SK-N-MC (cell line): Measurements from ENCODE around the gene TMEM161A.
"Not testable (repeated sequence)": the region's sequence is repeated elsewhere in the genome, so short reads cannot be mapped to it uniquely, and the experiment has no call there.

Experiments used
- DNase-seq: peaks from one replicate; pipeline ENCODE4 v3.0.0-alpha.2; 2011; ENCODE audit warnings: low read depth, low spot score
- H3K27ac ChIP-seq: fragments of 200-600 bp; sonication (generic); 2 replicates; pipeline ENCODE4 v1.5.1; 2016; ENCODE audit warnings: mixed run types
- H3K36me3 ChIP-seq: fragments of 200-600 bp; sonication (generic); 2 replicates; pipeline ENCODE4 v1.6.1; 2017; ENCODE audit warnings: antibody characterized with exemption, low read length, mixed read lengths; ENCODE audit not compliant: insufficient read depth
- H3K4me3 ChIP-seq: fragments of 200-600 bp; sonication (generic); 2 replicates; pipeline ENCODE4 v1.5.1; 2016
- H3K9ac ChIP-seq: fragments of 200-600 bp; sonication (generic); 2 replicates; pipeline ENCODE4 v1.8.0; 2017; ENCODE audit warnings: mixed run types, mixed read lengths; ENCODE audit not compliant: insufficient read length
- H3K9me3 ChIP-seq: fragments of 200-600 bp; sonication (generic); 2 replicates; pipeline ENCODE4 v1.6.1; 2017; ENCODE audit warnings: low read depth, mild to moderate bottlenecking, antibody characterized with exemption, low read length, moderate library complexity, mixed read lengths
- EZH2 ChIP-seq: fragments of 200-600 bp; sonication (generic); IDR thresholded peaks from one replicate; pipeline ENCODE4 v1.6.1; 2017; ENCODE audit warnings: antibody characterized with exemption
- FOXP2 ChIP-seq: optimal IDR thresholded peaks from 2 replicates; pipeline ENCODE3; 2011; ENCODE audit warnings: mild to moderate bottlenecking, moderate library complexity; ENCODE audit not compliant: insufficient read depth; ENCODE audit errors: extremely low read length, control extremely low read depth
- POLR2AphosphoS5 ChIP-seq: IDR thresholded peaks from 2 replicates; pipeline ENCODE4 v1.6.1; 2012; ENCODE audit warnings: mild to moderate bottlenecking, low read depth, low read length, borderline replicate concordance

TMEM161A gene

GRCh38 chr19:19109601-19110000 is 28.7 kb downstream of the TMEM161A start:
- TF ChIP-seq POLR2AphosphoS5, result no peak
- no peak for TF ChIP-seq EZH2
- no peak for TF ChIP-seq FOXP2
- no peak overlapping the region for H3K4me3 ChIP-seq
- H3K9me3 ChIP-seq, result no peaks in the 10 kb centered on the region
- H3K27ac ChIP-seq, result no peak overlapping the region
- no peaks in the 10 kb centered on the region for H3K36me3 ChIP-seq
- DNase-seq, result no peak
- H3K9ac ChIP-seq, result no peak overlapping the region

- Histone ChIP-seq H3K9me3 (no peaks in the 10 kb centered on the region), H3K36me3 (no peaks in the 10 kb centered on the region), H3K4me3 (no peak overlapping the region), H3K9ac (no peak overlapping the region), H3K27ac (no peak overlapping the region)
- TF ChIP-seq EZH2 (no peak), FOXP2 (no peak), POLR2AphosphoS5 (no peak)
- no peak for DNase-seq
Measured at GRCh38 chr19:19107654-19108053, 30.6 kb downstream of the TMEM161A start.

GRCh38 chr19:19106938-19107337 is 31.3 kb downstream of the TMEM161A start:
- H3K9me3 ChIP-seq, H3K4me3 ChIP-seq, H3K27ac ChIP-seq, DNase-seq, H3K9ac ChIP-seq, H3K36me3 ChIP-seq: not testable (repeated sequence)

- no peaks in the 10 kb centered on the region for H3K36me3 ChIP-seq
- peak overlapping the region; percentile 88 for H3K4me3 ChIP-seq
- no peaks in the 10 kb centered on the region for H3K9me3 ChIP-seq
- peak overlapping the region; percentile 94 for H3K27ac ChIP-seq
- no peak for DNase-seq
- peak overlapping the region; percentile 64 for H3K9ac ChIP-seq
- TF ChIP-seq POLR2AphosphoS5 (no peak; the same call in 1 of the 2 replicates), FOXP2 (no peak), EZH2 (no peak)
Measured at GRCh38 chr19:19106056-19106551, 32.2 kb downstream of the TMEM161A start.

- peak overlapping the region; percentile 88 for H3K4me3 ChIP-seq
- peak overlapping the region; percentile 94 for H3K27ac ChIP-seq
- H3K36me3 ChIP-seq, result no peaks in the 10 kb centered on the region
- no peak for TF ChIP-seq EZH2
- TF ChIP-seq POLR2AphosphoS5, result peak; percentile 90
- no peak for TF ChIP-seq FOXP2
- peak overlapping the region; percentile 72 for H3K9ac ChIP-seq
- DNase-seq, result peak; percentile 89
- H3K9me3 ChIP-seq, result no peaks in the 10 kb centered on the region
Measured at GRCh38 chr19:19105365-19106055, 32.8 kb downstream of the TMEM161A start.

GRCh38 chr19:19103167-19103566 is 35.1 kb downstream of the TMEM161A start:
- Histone ChIP-seq H3K27ac (no peak overlapping the region), H3K9me3 (no peaks in the 10 kb centered on the region), H3K9ac (no peak overlapping the region), H3K4me3 (no peak overlapping the region), H3K36me3 (no peaks in the 10 kb centered on the region)
- DNase-seq, result no peak
- TF ChIP-seq EZH2, result no peak
- no peak for TF ChIP-seq POLR2AphosphoS5

- not testable (repeated sequence) for H3K9ac ChIP-seq, H3K4me3 ChIP-seq, H3K27ac ChIP-seq, H3K36me3 ChIP-seq, H3K9me3 ChIP-seq, DNase-seq
Measured at GRCh38 chr19:19102566-19102965, 35.7 kb downstream of the TMEM161A start.

- no peak overlapping the region for H3K4me3 ChIP-seq
- H3K9ac ChIP-seq, result no peak overlapping the region
- H3K27ac ChIP-seq, result no peak overlapping the region
- no peak for DNase-seq
- no peaks in the 10 kb centered on the region for H3K36me3 ChIP-seq
- TF ChIP-seq POLR2AphosphoS5, result no peak
- TF ChIP-seq FOXP2, result no peak
- no peak for TF ChIP-seq EZH2
- H3K9me3 ChIP-seq, result no peaks in the 10 kb centered on the region
Measured at GRCh38 chr19:19101540-19101939, 36.7 kb downstream of the TMEM161A start.
